ENCODE results near the gene ASPHD1.

ASPHD1 gene

GRCh38 chr16:29943846-29944799 lies 43.8 kb downstream of the ASPHD1 start:
- DNase-seq (ENCODE audit: low spot score) = no peak

- no peak for DNase-seq (ENCODE audit: low spot score)
Observed at GRCh38 chr16:29947897-29948296, 47.6 kb downstream of the ASPHD1 start.

- no peak for DNase-seq (ENCODE audit: low spot score)
Observed at GRCh38 chr16:29950806-29951461, 50.6 kb downstream of the ASPHD1 start.

- no peak for DNase-seq (ENCODE audit: low spot score)
Observed at GRCh38 chr16:29951625-29952365, 51.5 kb downstream of the ASPHD1 start.

All from germinal center (tissue), 1 donor.